GM12878 (cell line): ENCODE results near the gene MBIP. TPM values are rescaled to one million over a fixed set of nuclear protein-coding genes. Genes with fewer than 3 reads are reported as not detected.

Source experiments
- ATAC-seq: fragments of 200-7000 bp; cut with Tn5 transposase; 3 replicates; pipeline ENCODE4 v1.9.1; 2020; ENCODE audit warnings: mild to moderate bottlenecking, moderate library complexity
- BruUV-seq: library from RNA; stranded (reverse); fragments of 400-500 nt; replicated peaks from 2 replicates; lab custom pipeline; 2021; lab: Mats Ljungman, UMichigan
- CTCF ChIA-PET: fragments of 300-600 bp; sonication (Branson Sonifier 250); formaldehyde crosslinking; extraction: SDS; loops from one replicate; lab custom pipeline; 2021; ENCODE audit warnings: inconsistent platforms; lab: Yijun Ruan, JAX
- POLR2A ChIA-PET: fragments of 350-600 bp; formaldehyde crosslinking; extraction: SDS; loops from one replicate; lab custom pipeline; 2021; ENCODE audit warnings: inconsistent platforms; lab: Charles Lee
- RAD21 ChIA-PET: fragments of 300-600 bp; sonication (Branson Sonifier 250); formaldehyde crosslinking; loops from one replicate; lab custom pipeline; 2023; ENCODE audit warnings: antibody characterized with exemption; ENCODE audit not compliant: unreplicated experiment; lab: Charles Lee
- SMC1A ChIA-PET: fragments of 300-600 bp; sonication (Branson Sonifier 250); formaldehyde crosslinking; loops from one replicate; lab custom pipeline; 2023; ENCODE audit not compliant: unreplicated experiment, uncharacterized antibody; lab: Charles Lee
- DNase-seq: peaks from one replicate; pipeline ENCODE4 v3.0.0-alpha.2; 2011; ENCODE audit warnings: low read depth, low spot score
- FAIRE-seq: peaks from 3 replicates; lab custom pipeline; 2011; peaks lifted over from hg19 to GRCh38; lab: Jason Lieb, UNC
- H2AFZ ChIP-seq: 2 replicates; pipeline ENCODE4 v1.6.0; 2011; ENCODE audit warnings: low read depth, low read length, control low read depth; ENCODE audit not compliant: control insufficient read depth
- H3K27ac ChIP-seq: 2 replicates; pipeline ENCODE4 v1.5.1; 2011; ENCODE audit warnings: control low read depth; ENCODE audit not compliant: control insufficient read depth, insufficient read depth
- H3K27me3 ChIP-seq, 2 experiments: replicated peaks in 1 of 2; 2 replicates each; pipeline versions ENCODE4 v1.6.0 to v1.6.1; 2011; ENCODE audit warnings: low read length in 1 of 2; ENCODE audit not compliant: control insufficient read depth in 2 of 2, insufficient read depth in 2 of 2
- H3K36me3 ChIP-seq, 2 experiments: 2 replicates each; pipeline ENCODE4 v1.5.1; 2011; ENCODE audit warnings: low read length in 1 of 2; ENCODE audit not compliant: control insufficient read depth in 2 of 2, insufficient read depth in 2 of 2
- H3K4me1 ChIP-seq: 2 replicates; pipeline ENCODE4 v1.6.1; 2011; ENCODE audit warnings: mild to moderate bottlenecking, low read length, moderate library complexity, mixed read lengths; ENCODE audit not compliant: control insufficient read depth, insufficient read depth
- H3K4me2 ChIP-seq: 2 replicates; pipeline ENCODE4 v1.6.0; 2011; ENCODE audit warnings: control low read depth; ENCODE audit not compliant: control insufficient read depth, insufficient read depth
- H3K4me3 ChIP-seq: fragments of 200-600 bp; sonication (generic); 2 replicates; pipeline ENCODE4 v1.5.1; 2016
- H3K79me2 ChIP-seq: 2 replicates; pipeline ENCODE4 v1.6.0; 2011; ENCODE audit warnings: low read length; ENCODE audit not compliant: control insufficient read depth, insufficient read depth
- H3K9ac ChIP-seq: 2 replicates; pipeline ENCODE4 v1.8.0; 2011; ENCODE audit warnings: low read length, control low read depth, mixed read lengths; ENCODE audit not compliant: control insufficient read depth, insufficient read depth
- H3K9me3 ChIP-seq: replicated peaks from 3 replicates; pipeline ENCODE4 v1.5.1; 2011; ENCODE audit warnings: mild to moderate bottlenecking, low read length; ENCODE audit not compliant: control insufficient read depth, insufficient read depth
- H4K20me1 ChIP-seq: 2 replicates; pipeline ENCODE4 v1.6.0; 2011; ENCODE audit not compliant: control insufficient read depth, insufficient read depth
- ATF2 ChIP-seq: IDR thresholded peaks from 2 replicates; pipeline ENCODE4 v1.6.1; 2012; ENCODE audit warnings: low read length, inconsistent platforms
- ATF7 ChIP-seq: fragments of 450-650 bp; IDR thresholded peaks from 2 replicates; pipeline ENCODE4 v1.6.1; 2016; ENCODE audit warnings: low read depth, mild to moderate bottlenecking
- BACH1 ChIP-seq: fragments of 450-650 bp; IDR thresholded peaks from 2 replicates; pipeline ENCODE4 v1.6.1; 2017; ENCODE audit warnings: mild to moderate bottlenecking, borderline replicate concordance
- BCL11A ChIP-seq: IDR thresholded peaks from 2 replicates; pipeline ENCODE4 v1.6.1; 2011; ENCODE audit warnings: low read depth, low read length
- CBFB ChIP-seq: IDR thresholded peaks from 2 replicates; pipeline ENCODE4 v1.6.1; 2016; ENCODE audit warnings: antibody characterized with exemption, low read depth
- ELK1 ChIP-seq: IDR thresholded peaks from 2 replicates; pipeline ENCODE4 v1.6.1; 2012; ENCODE audit warnings: low read depth, low read length, improper control_type of control experiment
- FOXM1 ChIP-seq: IDR thresholded peaks from 2 replicates; pipeline ENCODE4 v1.6.1; 2012; ENCODE audit warnings: low read depth, mild to moderate bottlenecking, inconsistent platforms, low read length, moderate library complexity
- JUNB ChIP-seq: IDR thresholded peaks from 2 replicates; pipeline ENCODE4 v1.6.1; 2016; ENCODE audit warnings: antibody characterized with exemption, mild to moderate bottlenecking
- MEF2A ChIP-seq: IDR thresholded peaks from 2 replicates; pipeline ENCODE4 v1.6.1; 2011; ENCODE audit warnings: low read depth, mild to moderate bottlenecking, low read length, moderate library complexity; ENCODE audit not compliant: insufficient read depth
- MEF2B ChIP-seq: fragments of 450-650 bp; IDR thresholded peaks from 2 replicates; pipeline ENCODE4 v1.6.1; 2018; ENCODE audit warnings: mild to moderate bottlenecking, moderate library complexity; ENCODE audit not compliant: partially characterized antibody, poor library complexity, severe bottlenecking
- MTA2 ChIP-seq: fragments of 450-650 bp; IDR thresholded peaks from 2 replicates; pipeline ENCODE4 v1.6.1; 2016; ENCODE audit warnings: low read depth, mild to moderate bottlenecking, moderate library complexity
- NFIC ChIP-seq: IDR thresholded peaks from 2 replicates; pipeline ENCODE4 v1.6.1; 2012; ENCODE audit warnings: low read depth, mild to moderate bottlenecking, inconsistent platforms, low read length, moderate library complexity
- NFXL1 ChIP-seq: fragments of 450-650 bp; IDR thresholded peaks from 2 replicates; pipeline ENCODE4 v1.6.1; 2017; ENCODE audit warnings: antibody characterized with exemption, mild to moderate bottlenecking, borderline replicate concordance
- POLR2A ChIP-seq: IDR thresholded peaks from 2 replicates; pipeline ENCODE4 v1.6.1; 2011; ENCODE audit warnings: low read depth, mild to moderate bottlenecking, low read length
- SRF ChIP-seq, 2 experiments: IDR thresholded peaks; 2 replicates each; pipeline ENCODE4 v1.6.1; 2011; ENCODE audit warnings: low read depth in 2 of 2, low read length in 2 of 2, mild to moderate bottlenecking in 1 of 2, moderate library complexity in 1 of 2
- TAF1 ChIP-seq: IDR thresholded peaks from 2 replicates; pipeline ENCODE4 v1.6.1; 2011; ENCODE audit warnings: mild to moderate bottlenecking, low read depth, low read length, borderline replicate concordance
- in situ Hi-C: fragments of 300-500 bp; cut with MboI; formaldehyde crosslinking; loops from 9 replicates; pipeline ENCODE4 v1.14.3; 2018; ENCODE audit warnings: mixed read lengths
- intact Hi-C: fragments of 100-400 bp; cut with micrococcal nuclease; formaldehyde crosslinking; loops from one replicate; pipeline ENCODE4 v1.14.2; 2022; ENCODE audit not compliant: unreplicated experiment
- polyA plus RNA-seq, 11 experiments: library from polyadenylated mRNA; depleted of rRNA in 4 of 11; unstranded in 6 of 11; stranded (reverse) in 5 of 11; fragments of >200 nt; fragmentation: Nextera tagmentation in 4 of 11; fragmentation: Illumina TruSeq in 1 of 11; extraction: Ambion mirVana in 4 of 11; extraction: Trizol in 1 of 11; gene quantifications; 1 replicate in 1 of 11; 2 replicates in 10 of 11; pipeline versions ENCODE4 v1.2.1 to v1.2.3, GENCODE V29; 2011 to 2016; ENCODE audit warnings: inconsistent platforms in 2 of 11, missing spikeins in 2 of 11, low read depth in 1 of 11
- total RNA-seq, 4 experiments: library from RNA; depleted of rRNA in 3 of 4; stranded (reverse); fragments of >200 nt in 3 of 4; fragmentation: Illumina TruSeq in 1 of 4; extraction: Trizol in 1 of 4; gene quantifications; 2 replicates each; pipeline versions ENCODE4 v1.2.1 to v1.2.3, GENCODE V29; 2013 to 2021
- TF ChIP-seq, protein P1 (sequence below): IDR thresholded peaks from 2 replicates; pipeline ENCODE4 v1.6.1; 2011; ENCODE audit warnings: low read depth, low read length, improper control_type of control experiment, borderline replicate concordance

The MBIP gene
- total and polyA plus RNA-seq, 10 of the 15 experiments (the other 5 are each of a cell fraction or from before 2014, with no cell fraction given), result 9.0 to 43.5 (median 32.1) TPM

GRCh38 chr14:36300337-36300736 is 20.1 kb downstream of the MBIP start:
- Histone ChIP-seq H3K27me3 (no peaks in the 10 kb centered on the region), H2AFZ (no peak overlapping the region), H3K4me2 (no peak overlapping the region), H3K4me3 (no peak overlapping the region), H3K36me3 (peaks cover 0 to 8% of the 10 kb centered on the region in 2 experiments; a peak in 3 of 4 replicates), H3K27ac (no peak overlapping the region), H3K79me2 (no peaks in the 10 kb centered on the region), H3K9ac (no peak overlapping the region), H4K20me1 (no peaks in the 10 kb centered on the region), H3K4me1 (no peaks in the 10 kb centered on the region), H3K9me3 (no peaks in the 10 kb centered on the region)
- no TSS peak for BruUV-seq
- ATAC-seq (peak; percentile 67), DNase-seq (peak; percentile 8), FAIRE-seq (no peak)
- TF ChIP-seq TAF1, result no peak
- TF ChIP-seq NFIC, result peak; percentile 50; the same call in 1 of the 2 replicates
- no peak for TF ChIP-seq BACH1
- TF ChIP-seq NFXL1, result no peak
- TF ChIP-seq JUNB, result peak; percentile 67
- TF ChIP-seq, protein P1, sequence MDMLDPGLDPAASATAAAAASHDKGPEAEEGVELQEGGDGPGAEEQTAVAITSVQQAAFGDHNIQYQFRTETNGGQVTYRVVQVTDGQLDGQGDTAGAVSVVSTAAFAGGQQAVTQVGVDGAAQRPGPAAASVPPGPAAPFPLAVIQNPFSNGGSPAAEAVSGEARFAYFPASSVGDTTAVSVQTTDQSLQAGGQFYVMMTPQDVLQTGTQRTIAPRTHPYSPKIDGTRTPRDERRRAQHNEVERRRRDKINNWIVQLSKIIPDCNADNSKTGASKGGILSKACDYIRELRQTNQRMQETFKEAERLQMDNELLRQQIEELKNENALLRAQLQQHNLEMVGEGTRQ, result no peak
- TF ChIP-seq BCL11A, result peak; percentile 16; the same call in 1 of the 2 replicates
- TF ChIP-seq MEF2A, result peak; percentile 74; the same call in 1 of the 2 replicates
- TF ChIP-seq CBFB, result no peak
- peak; percentile 93 for TF ChIP-seq MTA2
- peak; percentile 19; the same call in 1 of the 2 replicates for TF ChIP-seq ATF2
- TF ChIP-seq POLR2A, result no peak
- TF ChIP-seq SRF (IDR thresholded peaks at IDR 0.05; ENCODE audit: low read depth in 2 of 2, low read length in 2 of 2), result no peak
- peak; percentile 91 for TF ChIP-seq MEF2B
- TF ChIP-seq ATF7, result peak; percentile 55; the same call in 1 of the 2 replicates
- TF ChIP-seq ELK1, result no peak
- TF ChIP-seq FOXM1, result peak; percentile 23; the same call in 1 of the 2 replicates
- CTCF ChIA-PET, result interaction anchor here (0.7 to 0.9 kb wide), 2 partner anchors 19 to 21 kb away, joined by 3 read pairs; partner anchors contain the start of gene MBIP
- RAD21 ChIA-PET, result interaction anchor here (1.2 kb wide), 1 partner anchor 73 kb away, joined by 3 read pairs; no protein-coding TSS in a partner anchor
- SMC1A ChIA-PET, result interaction anchor here (0.6 kb wide), 1 partner anchor 11 kb away, joined by 4 read pairs; no protein-coding TSS in a partner anchor
- in situ Hi-C loops (no loop called here), intact Hi-C loops (no loop called here)
- POLR2A ChIA-PET, result no interaction called here
